Suprapubic skin (tissue), 4 donors: ENCODE measurements around the gene IL11. TPM values are rescaled to one million over a fixed set of nuclear protein-coding genes. Genes with fewer than 3 reads are reported as not detected.

Experiments used
- DNase-seq, 2 donors: peaks; one replicate each; pipeline ENCODE4 v3.0.0-alpha.2; 2019; ENCODE audit warnings: low spot score in 2 of 2
- H3K27ac ChIP-seq: fragments of 200-600 bp; sonication (generic); one replicate; pipeline ENCODE4 v1.5.1; 2019
- H3K27me3 ChIP-seq: fragments of 200-600 bp; sonication (generic); one replicate; pipeline ENCODE4 v1.5.1; 2019
- H3K36me3 ChIP-seq: fragments of 200-600 bp; sonication (generic); one replicate; pipeline ENCODE4 v1.5.1; 2019
- H3K4me1 ChIP-seq: fragments of 200-600 bp; sonication (generic); one replicate; pipeline ENCODE4 v1.5.1; 2019
- H3K4me3 ChIP-seq: fragments of 200-600 bp; sonication (generic); one replicate; pipeline ENCODE4 v1.5.1; 2019; ENCODE audit warnings: mild to moderate bottlenecking
- H3K9me3 ChIP-seq: fragments of 200-600 bp; sonication (generic); one replicate; pipeline ENCODE4 v1.5.1; 2019
- EP300 ChIP-seq: sonication (generic); formaldehyde crosslinking; IDR thresholded peaks from one replicate; pipeline ENCODE4 v1.6.1; 2017; ENCODE audit warnings: antibody characterized with exemption
- POLR2A ChIP-seq, 2 donors: fragments of 450-650 bp; IDR thresholded peaks; one replicate each; pipeline ENCODE4 v1.6.1; 2017; ENCODE audit warnings: antibody characterized with exemption in 2 of 2, mild to moderate bottlenecking in 2 of 2, moderate library complexity in 2 of 2
- POLR2AphosphoS5 ChIP-seq, 3 donors: sonication (generic); formaldehyde crosslinking; IDR thresholded peaks; one replicate each; pipeline ENCODE4 v1.6.1; 2017; ENCODE audit warnings: antibody characterized with exemption in 3 of 3
- WGBS: methylation state at CpG from one replicate; pipeline ENCODE4 v1.1.5; 2018; 5-methylcytosine and 5-hydroxymethylcytosine counted together
- total RNA-seq, 4 donors: library from RNA; depleted of rRNA; stranded (reverse); fragments of >200 nt; gene quantifications; one replicate each; pipeline ENCODE4 v1.1.0, GENCODE V29; 2016
- TF ChIP-seq, protein P1 (sequence below), 2 donors: fragments of 200-600 bp in 1 of 2; fragments of 450-650 bp in 1 of 2; sonication (generic) in 1 of 2; IDR thresholded peaks; one replicate each; pipeline ENCODE4 v1.5.1; 2016 to 2019; ENCODE audit warnings: antibody characterized with exemption in 2 of 2, mild to moderate bottlenecking in 1 of 2, moderate library complexity in 1 of 2

IL11 gene
- total RNA-seq, 4 donors from 2014 or later, result 0.97 to 1.7 (median 1.2) TPM

DNA sequence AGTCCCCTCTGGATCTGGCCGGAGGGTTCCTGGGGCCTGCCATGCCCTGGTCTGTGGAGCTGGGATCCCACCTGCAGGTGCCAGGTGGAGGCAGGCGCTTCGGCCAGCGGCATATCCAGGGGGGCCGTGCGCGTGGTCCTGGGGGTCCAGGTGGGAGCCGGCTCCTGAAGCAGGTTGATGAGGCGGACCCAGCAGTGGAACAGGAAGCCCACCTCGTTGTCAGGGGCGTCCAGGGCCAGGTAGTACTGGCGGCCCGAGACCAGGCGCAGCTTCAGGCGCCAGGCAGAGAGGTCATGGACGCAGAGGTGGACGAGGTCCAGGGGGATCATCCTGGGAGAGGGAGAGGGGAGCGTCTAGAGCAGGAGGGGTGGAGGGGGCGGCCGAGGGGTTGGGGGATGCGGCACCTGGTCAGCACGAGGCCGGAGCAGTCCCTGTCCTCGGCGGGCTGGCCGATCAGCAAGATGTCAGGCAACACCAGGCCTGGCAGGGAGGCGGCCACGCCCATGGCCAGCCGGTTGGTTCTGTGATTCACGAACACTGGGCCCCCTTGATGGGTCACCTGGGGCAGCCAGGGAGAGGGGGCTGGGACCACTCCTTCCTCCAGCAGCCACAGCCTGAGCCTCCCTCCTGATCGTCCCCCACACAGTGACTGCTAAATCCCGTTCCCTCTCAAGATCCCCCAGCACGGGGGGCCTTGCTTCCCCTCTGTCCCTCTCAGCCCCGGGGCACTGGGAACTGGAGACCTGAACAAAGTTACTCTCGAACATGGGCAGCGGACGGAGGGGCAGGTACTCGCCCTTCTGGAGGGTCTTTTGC lies 7.9 kb downstream of the IL11 start:
- 80% methylated on average over 22 of the region's 38 CpGs for WGBS
- no peaks in the 10 kb centered on the region for H3K4me1 ChIP-seq
- H3K27ac ChIP-seq, result no peak overlapping the region
- H3K9me3 ChIP-seq, result no peaks in the 10 kb centered on the region
- peaks cover 8% of the 10 kb centered on the region for H3K27me3 ChIP-seq
- H3K36me3 ChIP-seq, result no peaks in the 10 kb centered on the region
- TF ChIP-seq POLR2A (IDR thresholded peaks at IDR 0.05) (no peak), POLR2AphosphoS5 (IDR thresholded peaks at IDR 0.05) (no peak), EP300 (no peak)
- TF ChIP-seq, protein P1, sequence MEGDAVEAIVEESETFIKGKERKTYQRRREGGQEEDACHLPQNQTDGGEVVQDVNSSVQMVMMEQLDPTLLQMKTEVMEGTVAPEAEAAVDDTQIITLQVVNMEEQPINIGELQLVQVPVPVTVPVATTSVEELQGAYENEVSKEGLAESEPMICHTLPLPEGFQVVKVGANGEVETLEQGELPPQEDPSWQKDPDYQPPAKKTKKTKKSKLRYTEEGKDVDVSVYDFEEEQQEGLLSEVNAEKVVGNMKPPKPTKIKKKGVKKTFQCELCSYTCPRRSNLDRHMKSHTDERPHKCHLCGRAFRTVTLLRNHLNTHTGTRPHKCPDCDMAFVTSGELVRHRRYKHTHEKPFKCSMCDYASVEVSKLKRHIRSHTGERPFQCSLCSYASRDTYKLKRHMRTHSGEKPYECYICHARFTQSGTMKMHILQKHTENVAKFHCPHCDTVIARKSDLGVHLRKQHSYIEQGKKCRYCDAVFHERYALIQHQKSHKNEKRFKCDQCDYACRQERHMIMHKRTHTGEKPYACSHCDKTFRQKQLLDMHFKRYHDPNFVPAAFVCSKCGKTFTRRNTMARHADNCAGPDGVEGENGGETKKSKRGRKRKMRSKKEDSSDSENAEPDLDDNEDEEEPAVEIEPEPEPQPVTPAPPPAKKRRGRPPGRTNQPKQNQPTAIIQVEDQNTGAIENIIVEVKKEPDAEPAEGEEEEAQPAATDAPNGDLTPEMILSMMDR (IDR thresholded peaks at IDR 0.05), result no peak
- no peak overlapping the region for H3K4me3 ChIP-seq
- DNase-seq, result no peak

DNA sequence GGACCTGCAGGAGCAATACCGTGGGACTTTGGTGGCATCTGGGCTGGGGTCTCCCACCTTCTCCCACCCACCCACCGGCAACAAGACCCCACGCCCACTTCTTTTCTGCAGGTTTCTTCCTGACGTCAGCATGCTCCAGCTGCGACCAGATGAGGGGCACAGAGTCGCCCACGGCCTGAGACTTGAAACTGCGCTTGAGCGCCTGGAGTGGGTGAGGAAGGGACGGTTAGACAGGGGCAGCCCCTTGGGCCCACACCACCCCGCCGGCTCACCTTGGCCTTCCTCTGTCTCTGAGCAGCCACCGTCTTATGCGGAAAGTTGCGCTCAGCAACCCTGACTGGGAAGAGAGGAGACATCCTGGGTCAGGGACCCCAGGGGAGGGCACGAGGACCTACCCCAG lies 9.4 kb downstream of the IL11 start:
- 90% methylated on average over 6 of the region's 16 CpGs for WGBS
- DNase-seq, result no peak
- TF ChIP-seq, protein P1 (IDR thresholded peaks at IDR 0.05), result no peak
- Histone ChIP-seq H3K4me1 (no peaks in the 10 kb centered on the region), H3K27ac (no peak overlapping the region), H3K36me3 (no peaks in the 10 kb centered on the region), H3K4me3 (no peak overlapping the region), H3K9me3 (no peaks in the 10 kb centered on the region), H3K27me3 (peaks cover 17% of the 10 kb centered on the region)

DNA sequence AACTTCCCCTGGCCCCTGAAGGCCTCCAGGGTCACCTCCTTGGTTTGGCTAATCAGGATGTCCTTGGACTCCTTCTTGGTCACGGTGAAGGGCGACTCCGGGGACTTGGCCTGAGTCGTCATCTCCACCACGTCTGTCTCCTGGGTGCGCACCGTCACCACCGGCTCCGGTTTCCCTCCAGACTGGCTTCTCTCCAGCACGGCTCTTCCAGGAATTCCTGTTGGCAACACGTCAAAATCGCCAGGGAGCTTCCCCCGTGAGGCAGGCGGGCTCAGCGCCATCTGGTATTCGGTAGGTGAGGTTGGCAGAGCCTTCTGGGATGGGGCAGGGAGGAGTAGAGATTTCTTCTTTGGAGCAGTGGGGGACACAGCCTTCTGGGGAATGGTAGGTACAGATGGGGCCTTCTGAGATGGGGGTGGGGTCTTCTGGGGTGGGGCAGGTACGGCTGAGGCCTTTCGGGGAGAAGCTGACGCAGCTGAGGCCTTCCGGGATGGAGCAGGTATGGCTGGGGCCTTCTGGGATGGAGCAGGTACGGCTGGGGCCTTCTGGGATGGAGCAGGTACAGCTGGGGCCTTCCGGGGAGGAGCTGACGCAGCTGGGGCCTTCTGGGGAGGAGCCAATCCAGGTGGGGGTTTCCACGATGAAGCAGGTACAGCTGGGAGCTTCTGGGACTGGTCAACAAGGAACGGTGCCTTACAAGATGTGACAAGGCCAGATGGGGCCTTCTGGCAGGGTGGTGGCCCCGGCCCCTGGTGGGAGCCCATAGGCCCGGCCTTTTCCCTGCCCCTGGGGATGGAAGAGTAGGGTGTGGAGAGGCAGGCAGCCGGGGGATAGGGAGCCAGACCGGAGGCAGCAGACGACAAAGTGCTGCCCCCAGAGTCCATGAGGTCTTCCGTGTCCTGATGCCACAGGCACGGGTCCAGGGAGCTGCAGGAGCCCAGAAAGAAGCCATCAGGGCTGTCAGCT lies 11.0 kb downstream of the IL11 start:
- peaks cover 25% of the 10 kb centered on the region for H3K27me3 ChIP-seq
- no peak for DNase-seq
- no peak for TF ChIP-seq EP300
- TF ChIP-seq POLR2AphosphoS5 (IDR thresholded peaks at IDR 0.05), result no peak
- TF ChIP-seq POLR2A (IDR thresholded peaks at IDR 0.05), result no peak
- TF ChIP-seq, protein P1 (IDR thresholded peaks at IDR 0.05), result no peak
- no peaks in the 10 kb centered on the region for H3K36me3 ChIP-seq
- peaks cover 12% of the 10 kb centered on the region for H3K4me1 ChIP-seq
- 63% methylated on average over 30 of the region's 32 CpGs for WGBS
- no peak overlapping the region for H3K27ac ChIP-seq
- H3K4me3 ChIP-seq, result no peak overlapping the region
- H3K9me3 ChIP-seq, result no peaks in the 10 kb centered on the region

DNA sequence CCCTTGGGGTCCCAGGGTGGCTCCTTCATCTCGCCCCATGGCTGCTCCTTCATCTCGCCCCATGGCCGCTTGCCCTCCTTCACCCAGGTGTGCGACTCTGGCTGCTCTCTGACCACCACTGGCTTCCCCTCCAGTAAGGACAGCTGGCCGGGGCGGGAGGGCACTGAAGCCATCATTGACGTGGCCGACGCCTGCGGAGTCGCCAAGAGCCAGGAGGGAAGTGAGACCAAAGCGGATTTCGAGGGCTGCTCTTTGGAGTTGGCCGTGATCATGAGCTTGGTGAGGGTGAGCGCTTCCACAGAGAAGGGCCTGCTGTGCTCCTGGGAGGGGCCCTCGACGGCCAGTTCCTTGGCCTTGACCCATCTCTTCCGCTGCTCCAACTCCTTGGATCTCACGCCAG lies 11.8 kb downstream of the IL11 start:
- Histone ChIP-seq H3K27ac (no peak overlapping the region), H3K36me3 (no peaks in the 10 kb centered on the region), H3K9me3 (no peaks in the 10 kb centered on the region), H3K4me1 (peaks cover 19% of the 10 kb centered on the region), H3K4me3 (no peak overlapping the region), H3K27me3 (peaks cover 32% of the 10 kb centered on the region)
- WGBS, result 90% methylated on average over 15 of the region's 19 CpGs
- no peak for DNase-seq
- no peak for TF ChIP-seq POLR2A (IDR thresholded peaks at IDR 0.05)
- no peak for TF ChIP-seq POLR2AphosphoS5 (IDR thresholded peaks at IDR 0.05)
- TF ChIP-seq EP300, result no peak
- TF ChIP-seq, protein P1 (IDR thresholded peaks at IDR 0.05), result no peak
